Adrenal gland (tissue), 12 donors: ENCODE data around the gene GOLT1A. TPM values are rescaled to one million over a fixed set of nuclear protein-coding genes. Genes with fewer than 3 reads are reported as not detected.

Source experiments
- DNase-seq, 7 donors: peaks; one replicate each; pipeline ENCODE4 v3.0.0-alpha.2; 2019 to 2020
- H3K27ac ChIP-seq, 5 donors: fragments of 200-600 bp; sonication (generic) in 4 of 5; 1 replicate in 3 of 5; 2 replicates in 2 of 5; pipeline versions ENCODE4 v1.5.1 to v1.8.0; 2016 to 2020; ENCODE audit warnings: mild to moderate bottlenecking in 1 of 5
- H3K27me3 ChIP-seq: fragments of 200-600 bp; 2 replicates; pipeline ENCODE4 v1.8.0; 2021
- H3K36me3 ChIP-seq, 2 donors: fragments of 200-600 bp; replicated peaks in 1 of 2; 1 replicate in 1 of 2; 2 replicates in 1 of 2; pipeline versions ENCODE4 v1.5.1 to v1.8.0; 2018 to 2022
- H3K4me1 ChIP-seq, 2 donors: fragments of 200-600 bp; replicated peaks in 1 of 2; 1 replicate in 1 of 2; 2 replicates in 1 of 2; pipeline versions ENCODE4 v1.5.1 to v1.8.0; 2018 to 2021
- H3K4me3 ChIP-seq, 4 donors: fragments of 200-600 bp; sonication (generic) in 3 of 4; one replicate each; pipeline ENCODE4 v1.5.1; 2016 to 2018
- H3K9me3 ChIP-seq, 3 donors: fragments of 200-600 bp; sonication (generic) in 1 of 3; replicated peaks in 1 of 3; 1 replicate in 2 of 3; 2 replicates in 1 of 3; pipeline versions ENCODE4 v1.5.1 to v1.8.0; 2016 to 2021
- CTCF ChIP-seq, 6 experiments: fragments of 450-650 bp in 4 of 6; fragments of 200-600 bp in 2 of 6; sonication (generic) in 1 of 6; IDR thresholded peaks; 1 replicate in 5 of 6; 2 replicates in 1 of 6; pipeline versions ENCODE4 v1.5.1 to v1.8.0; 2016 to 2021; ENCODE audit warnings: antibody characterized with exemption in 6 of 6, mild to moderate bottlenecking in 2 of 6, moderate library complexity in 1 of 6
- POLR2A ChIP-seq, 2 donors: fragments of 450-650 bp; IDR thresholded peaks; one replicate each; pipeline ENCODE4 v1.6.1; 2017; ENCODE audit warnings: antibody characterized with exemption in 2 of 2, mild to moderate bottlenecking in 2 of 2, moderate library complexity in 1 of 2
- WGBS, 4 donors: extraction: QIAGEN DNeasy Blood & Tissue Kit in 2 of 4; methylation state at CpG; one replicate each; pipeline versions ENCODE4 v1.1.5 to v1.1.7; 2013 to 2017; 5-methylcytosine and 5-hydroxymethylcytosine counted together
- intact Hi-C, 2 donors: fragments of 100-400 bp; cut with DNase I; formaldehyde crosslinking; loops; one replicate each; pipeline versions ENCODE4 v1.14.1 to v1.15.0; 2022 to 2023
- polyA plus RNA-seq, 3 donors: library from polyadenylated mRNA; stranded (reverse); fragments of 200-250 nt in 2 of 3; fragments of 350-450 nt in 1 of 3; fragmentation: Illumina TruSeq in 1 of 3; extraction: RNeasy Lipid Tissue Mini Kit (QIAGEN cat#74804) in 1 of 3; gene quantifications; one replicate each; pipeline ENCODE4 v1.2.3, GENCODE V29; 2013 to 2014
- total RNA-seq, 9 donors: library from RNA; depleted of rRNA in 4 of 9; stranded (reverse); fragments of >200 nt in 4 of 9; fragments of 120-200 nt in 1 of 9; fragmentation: NEBNext Ultra II Directional in 1 of 9; extraction: Animal tissue kit (Norgen Biotek cat#: 25700) in 1 of 9; gene quantifications; one replicate each; pipeline versions ENCODE4 v1.1.0 to v1.2.4, GENCODE V29; 2013 to 2023
- donor health status: healthy with polysubstance abuse.
- donor health status: Bipolar disorder and iron deficiency.
- donor health status: DM: yes; HTN: yes; CAD: no.
- donor health status: DM: no; HTN: no; CAD: no.
- donor health status: DM: no; HTN: no; CAD: no.
- donor health status: DM: yes; HTN: yes; CAD: no.

Gene GOLT1A
- total and polyA plus RNA-seq, 12 donors = 0.17 to 0.32 (median 0.31) TPM; not detected in 9

DNA sequence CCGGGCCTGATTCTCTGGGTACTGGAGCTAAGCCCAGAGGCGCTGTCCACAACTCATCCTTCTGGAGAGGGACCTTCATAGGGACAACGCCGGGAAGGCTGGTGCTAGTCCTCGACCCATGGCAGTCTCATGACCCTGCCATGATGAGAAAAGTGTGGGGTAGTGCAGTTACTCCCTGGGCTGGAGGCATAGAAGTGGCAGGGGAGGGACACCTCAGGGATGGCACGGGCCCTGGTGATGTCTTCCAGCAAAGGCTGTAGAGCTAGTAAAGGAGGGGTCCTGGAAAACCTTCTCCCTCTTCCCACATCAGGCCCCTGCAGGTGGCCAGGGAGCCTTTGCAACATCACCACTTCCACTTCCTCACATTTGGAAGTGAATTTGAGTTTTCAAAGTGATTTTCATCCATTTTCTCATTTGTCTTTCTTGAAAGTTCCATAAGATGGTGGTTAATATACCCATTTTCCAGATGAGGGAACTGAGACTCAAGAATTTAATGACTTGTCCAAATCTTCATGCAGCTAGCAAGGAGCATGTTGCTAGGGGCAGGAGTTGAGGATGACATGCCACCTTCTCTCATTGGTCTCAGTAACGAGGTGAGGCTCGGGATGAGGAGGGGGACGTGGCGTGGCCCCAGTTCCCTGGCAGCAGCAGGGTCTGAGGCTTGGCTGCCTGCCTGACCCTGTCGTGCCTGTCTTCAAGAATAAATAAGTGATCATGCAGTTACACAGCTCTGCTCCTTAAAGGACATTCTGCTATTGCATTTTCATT is 3.3 kb upstream of the GOLT1A start:
- Histone ChIP-seq H3K4me1 (peaks cover 0 to 9% of the 10 kb centered on the region in 2 donors), H3K27ac (no peak overlapping the region), H3K27me3 (no peaks in the 10 kb centered on the region), H3K36me3 (no peaks in the 10 kb centered on the region), H3K9me3 (no peaks in the 10 kb centered on the region), H3K4me3 (no peak overlapping the region)
- TF ChIP-seq POLR2A (IDR thresholded peaks at IDR 0.05) (no peak), CTCF (IDR thresholded peaks at IDR 0.05) (no peak)
- intact Hi-C loops = no loop called here
- 67 to 83% (median 76%) methylated on average over 6 to 11 of the region's 11 CpGs for WGBS, 4 donors
- no peak for DNase-seq

GRCh38 chr1:204216236-204216635 is 2.4 kb upstream of the GOLT1A start:
- intact Hi-C loops = no loop called here
- TF ChIP-seq CTCF (IDR thresholded peaks at IDR 0.05) (no peak), POLR2A (IDR thresholded peaks at IDR 0.05) (no peak)
- Histone ChIP-seq H3K4me1 (peaks cover 0 to 9% of the 10 kb centered on the region in 2 donors), H3K36me3 (no peaks in the 10 kb centered on the region), H3K9me3 (no peaks in the 10 kb centered on the region), H3K27ac (no peak overlapping the region), H3K27me3 (no peaks in the 10 kb centered on the region), H3K4me3 (no peak overlapping the region)
- 69 to 80% (median 79%) methylated on average over 4 of the region's 4 CpGs for WGBS, 4 donors
- no peak for DNase-seq

- intact Hi-C loops = loop anchor here (5.0 kb wide), 1 partner anchor 150 kb away; no protein-coding TSS in a partner anchor
- TF ChIP-seq CTCF (IDR thresholded peaks at IDR 0.05) (no peak), POLR2A (IDR thresholded peaks at IDR 0.05) (no peak)
Observed at GRCh38 chr1:204212715-204213114, 1.1 kb downstream of the GOLT1A start.

DNA sequence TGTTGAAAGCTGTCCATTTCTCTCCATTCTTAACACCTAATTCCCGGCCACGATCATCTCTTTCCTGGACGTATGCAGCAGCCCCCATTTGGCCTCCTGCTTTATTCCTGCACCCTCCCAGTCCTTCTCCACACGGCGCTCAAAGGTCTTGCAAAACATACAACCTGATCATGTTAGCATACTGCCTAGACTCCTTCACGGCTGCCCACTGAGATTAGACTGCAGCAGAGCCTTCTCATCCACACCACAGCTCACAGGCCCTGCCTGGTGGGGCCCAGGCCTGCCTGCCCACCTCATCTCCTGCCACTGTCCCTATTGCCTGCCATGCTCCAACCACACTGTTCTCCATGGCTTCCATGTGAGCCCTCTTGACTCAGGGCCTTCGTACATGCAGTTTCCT is 2.7 kb downstream of the GOLT1A start:
- H3K4me3 ChIP-seq = no peak overlapping the region
- H3K27ac ChIP-seq = no peak overlapping the region
- peaks cover 0 to 9% of the 10 kb centered on the region in 2 donors for H3K4me1 ChIP-seq
- intact Hi-C loops = loop anchor here (5.0 kb wide), 1 partner anchor 151 kb away; no protein-coding TSS in a partner anchor
- no peak for TF ChIP-seq CTCF (IDR thresholded peaks at IDR 0.05)
- TF ChIP-seq POLR2A (IDR thresholded peaks at IDR 0.05) = no peak
- WGBS, 4 donors = 77 to 90% (median 85%) methylated on average over 7 of the region's 7 CpGs
- DNase-seq = no peak
- no peaks in the 10 kb centered on the region for H3K27me3 ChIP-seq
- no peaks in the 10 kb centered on the region for H3K9me3 ChIP-seq
- no peaks in the 10 kb centered on the region for H3K36me3 ChIP-seq

More at GRCh38 chr1:204212715-204213114, 1.1 kb downstream of the GOLT1A start:
- H3K36me3 ChIP-seq = no peaks in the 10 kb centered on the region
- no peak overlapping the region for H3K4me3 ChIP-seq
- H3K27me3 ChIP-seq = no peaks in the 10 kb centered on the region
- peaks cover 0 to 9% of the 10 kb centered on the region in 2 donors for H3K4me1 ChIP-seq
- H3K9me3 ChIP-seq = no peaks in the 10 kb centered on the region
- DNase-seq = no peak
- 86 to 93% (median 89%) methylated on average over 3 of the region's 3 CpGs for WGBS, 4 donors
- H3K27ac ChIP-seq = no peak overlapping the region
